COLO829 (cell line): ENCODE measurements around the gene FSTL5.
"Not testable (repeated sequence)": the region's sequence is repeated elsewhere in the genome, so short reads cannot be mapped to it uniquely, and the experiment has no call there.

Experiments
- DNase-seq: peaks from one replicate; pipeline ENCODE4 v3.0.0; 2012; ENCODE audit warnings: low spot score

The FSTL5 gene

DNA sequence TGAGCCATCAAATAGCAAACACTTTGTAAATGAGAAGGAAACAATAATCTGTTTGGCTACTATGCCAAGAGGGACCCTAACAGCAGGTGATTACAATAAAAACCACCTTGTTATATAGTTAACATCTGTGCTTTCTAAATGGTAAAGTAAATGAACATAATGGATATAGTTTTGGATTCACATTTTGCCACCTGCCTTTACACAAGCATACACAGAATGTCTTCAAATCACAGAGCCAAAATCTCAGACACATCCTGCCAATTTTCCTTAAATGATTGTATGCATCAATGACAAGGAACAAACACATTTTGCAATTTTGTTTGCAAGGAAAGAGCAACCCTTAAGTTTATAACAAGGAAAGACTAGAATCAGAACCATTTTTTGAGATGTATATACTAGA, 334.2 kb downstream of the FSTL5 start:
- no peak for DNase-seq

DNA sequence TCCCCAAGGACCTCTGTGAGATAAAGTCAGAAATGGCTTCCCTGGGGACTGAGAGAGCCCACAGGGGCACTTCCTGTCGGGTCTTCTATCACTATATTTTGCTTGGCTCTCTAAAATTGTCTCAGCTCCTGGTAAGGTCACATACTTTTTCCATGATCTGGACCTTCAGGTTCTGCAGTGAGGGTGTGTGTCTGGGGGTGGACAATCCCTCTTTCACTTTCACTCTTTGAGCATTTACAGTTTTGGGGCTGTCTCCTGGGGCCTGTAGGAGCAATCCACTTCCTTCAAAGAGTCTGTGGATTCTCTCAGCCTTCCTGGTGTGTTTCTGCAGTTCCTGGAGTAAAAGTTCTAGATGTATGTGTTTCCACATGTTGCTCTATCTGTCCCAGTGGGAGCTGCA, 335.7 kb downstream of the FSTL5 start:
- DNase-seq, result no peak

DNA sequence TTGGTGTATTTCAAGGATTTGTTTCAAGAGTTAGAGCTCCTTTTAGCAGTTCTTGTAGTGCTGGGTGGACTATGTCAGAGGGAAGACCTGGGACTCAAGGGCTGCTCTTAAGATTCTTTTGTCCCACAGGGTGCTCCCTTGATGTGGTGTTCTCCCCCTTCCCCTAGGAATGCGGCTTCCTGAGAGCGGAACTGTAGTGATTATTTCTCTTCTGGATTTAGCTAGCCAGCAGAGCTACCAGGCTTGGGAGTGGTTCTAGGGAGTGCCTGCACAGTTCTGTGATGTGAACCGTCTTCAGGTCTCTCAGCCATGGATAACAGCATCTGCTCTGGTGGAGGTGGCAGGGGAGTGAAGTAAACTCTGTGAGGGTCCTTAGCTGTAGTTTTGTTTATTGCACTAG, 336.8 kb downstream of the FSTL5 start:
- no peak for DNase-seq

- DNase-seq, result no peak
Observed at GRCh38 chr4:161823450-161823849, 340.4 kb downstream of the FSTL5 start.

DNA sequence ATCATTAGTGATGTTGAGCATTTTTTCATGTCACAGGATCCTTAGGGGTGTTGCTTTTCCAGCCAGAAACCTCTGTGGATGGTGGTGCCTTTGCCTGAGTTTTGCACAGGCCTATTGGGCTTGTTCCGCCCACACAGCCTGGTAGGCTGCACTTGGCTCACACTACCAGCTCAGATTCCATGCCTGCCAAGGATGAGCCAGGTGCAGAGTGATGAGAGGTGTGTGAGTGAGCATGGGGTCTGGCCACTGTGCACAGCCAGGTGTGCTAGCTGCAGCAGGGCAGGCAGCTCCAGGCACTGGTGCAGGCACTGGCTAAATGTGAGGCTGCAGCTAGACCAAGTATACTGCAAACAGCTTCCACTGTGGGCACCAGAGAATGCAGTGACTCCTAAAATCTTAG, 341.6 kb downstream of the FSTL5 start:
- no peak for DNase-seq

DNA sequence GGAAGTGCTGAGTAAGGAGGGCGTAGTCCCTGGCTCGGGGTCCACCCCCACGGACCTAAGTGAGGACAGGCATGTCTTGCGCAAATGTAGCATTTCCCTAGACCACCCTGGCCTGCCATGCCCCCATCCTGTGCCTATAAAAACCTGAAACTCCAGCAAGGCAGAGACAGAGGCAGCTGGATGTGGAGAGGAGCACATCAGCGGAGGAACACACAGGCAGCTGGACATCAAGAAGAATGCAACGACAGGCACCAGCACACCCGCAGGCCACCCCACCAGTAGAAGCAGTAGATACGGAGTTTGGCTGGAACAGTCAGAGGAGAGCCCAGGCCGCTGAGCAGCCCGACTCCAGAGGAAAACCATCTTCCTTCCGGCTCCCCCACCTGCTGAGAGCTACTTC, 345.9 kb downstream of the FSTL5 start:
- DNase-seq, result no peak

DNA sequence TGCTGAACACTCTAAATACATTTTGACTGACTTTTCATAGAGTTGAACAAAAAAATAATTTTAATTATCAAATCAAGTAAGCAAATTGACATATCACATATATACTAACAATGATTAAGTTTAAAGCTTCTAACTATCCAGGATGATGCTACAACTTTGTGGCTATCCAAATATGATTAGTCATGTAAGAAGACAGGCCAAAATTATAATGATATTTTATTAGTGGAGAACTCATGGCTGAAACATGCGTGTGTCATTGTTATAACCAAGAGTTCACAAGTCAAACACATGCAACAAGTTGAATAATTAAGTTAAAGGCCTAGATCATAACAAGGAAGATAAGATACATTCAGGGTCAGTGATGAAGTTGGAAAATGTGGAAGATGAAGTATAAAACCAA, 346.8 kb downstream of the FSTL5 start:
- no peak for DNase-seq

- DNase-seq, result no peak
Observed at GRCh38 chr4:161815841-161816240, 348.0 kb downstream of the FSTL5 start.

DNA sequence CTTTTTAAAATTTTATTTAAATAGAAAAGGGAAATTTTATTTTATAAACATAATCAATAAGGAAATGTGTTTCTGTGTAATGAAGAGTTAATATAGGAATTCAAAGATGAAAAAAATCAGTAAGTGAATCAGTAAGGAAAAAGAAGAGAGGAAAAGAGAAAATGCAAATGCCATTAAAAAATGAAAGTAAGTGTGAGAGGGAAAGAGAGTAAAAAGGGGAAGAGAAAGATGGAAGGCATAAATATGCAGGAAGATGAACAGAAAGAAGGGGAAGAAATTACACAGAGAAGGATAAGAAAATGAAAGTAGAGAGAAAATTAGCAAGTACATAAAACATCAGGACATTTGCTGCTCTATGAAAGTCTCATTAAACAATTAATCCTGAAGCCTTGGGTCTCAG, 349.9 kb downstream of the FSTL5 start:
- DNase-seq, result no peak

DNA sequence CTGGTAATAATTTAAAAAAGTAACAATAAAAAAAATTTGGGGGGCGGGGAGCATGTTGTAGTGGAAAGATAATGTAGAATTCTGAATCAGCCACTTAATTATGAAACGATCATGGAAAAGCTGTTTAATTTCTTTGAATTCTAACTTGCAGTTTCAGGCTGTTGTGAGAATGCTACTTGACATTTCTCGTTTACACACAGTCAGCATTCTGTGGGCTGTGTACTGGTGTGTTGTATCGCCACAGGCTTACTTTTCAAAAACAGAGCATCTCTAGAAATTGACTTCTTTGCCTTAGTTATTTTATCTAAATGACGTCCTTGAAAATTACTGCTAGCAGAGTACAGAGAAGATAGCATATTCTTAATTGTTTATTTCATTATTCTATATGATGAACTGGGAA, 350.4 kb downstream of the FSTL5 start:
- DNase-seq, result no peak

GRCh38 chr4:161803171-161803570, 360.6 kb downstream of the FSTL5 start:
- DNase-seq, result no peak

GRCh38 chr4:161799710-161800109, 364.1 kb downstream of the FSTL5 start:
- DNase-seq, result no peak

- no peak for DNase-seq
Observed at GRCh38 chr4:161792991-161793390, 370.8 kb downstream of the FSTL5 start.

DNA sequence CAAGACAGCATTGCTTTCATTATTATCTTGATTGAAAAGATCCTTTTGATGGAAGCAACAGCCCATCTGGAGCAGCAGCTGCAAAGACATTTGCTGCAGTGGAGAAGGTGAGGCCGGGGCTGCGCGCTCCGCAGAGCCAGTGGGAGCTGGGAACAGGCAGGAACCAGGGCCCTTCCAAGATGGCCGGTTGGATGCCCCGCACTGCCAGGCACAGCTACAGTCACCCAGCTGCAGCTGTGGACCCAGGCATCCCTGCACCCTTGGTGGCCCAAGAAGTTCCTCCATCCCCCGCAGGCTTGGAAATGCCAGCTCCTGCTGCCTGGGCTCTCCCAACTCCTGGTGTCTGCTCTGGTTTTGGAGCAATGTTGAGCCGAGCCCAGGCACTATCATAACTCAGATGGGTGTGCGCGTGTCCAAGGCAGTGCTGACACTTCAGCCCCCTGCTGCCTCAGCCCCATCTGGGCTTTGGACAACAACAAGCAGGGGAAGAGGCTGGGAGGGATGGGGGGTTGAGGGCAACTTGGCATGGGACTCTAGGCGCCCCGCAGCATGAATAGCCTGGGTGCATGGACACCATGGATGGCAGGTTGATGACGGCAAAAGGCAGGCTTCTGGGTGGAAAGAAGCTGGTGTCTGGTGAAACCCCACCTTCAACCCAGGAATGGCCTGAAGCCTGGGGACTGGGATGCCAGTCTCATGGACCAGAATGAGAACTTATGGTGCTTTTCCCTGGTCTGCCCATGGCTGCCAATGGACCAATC, 371.8 kb downstream of the FSTL5 start:
- no peak for DNase-seq

GRCh38 chr4:161767116-161767515, 396.7 kb downstream of the FSTL5 start:
- no peak for DNase-seq

DNA sequence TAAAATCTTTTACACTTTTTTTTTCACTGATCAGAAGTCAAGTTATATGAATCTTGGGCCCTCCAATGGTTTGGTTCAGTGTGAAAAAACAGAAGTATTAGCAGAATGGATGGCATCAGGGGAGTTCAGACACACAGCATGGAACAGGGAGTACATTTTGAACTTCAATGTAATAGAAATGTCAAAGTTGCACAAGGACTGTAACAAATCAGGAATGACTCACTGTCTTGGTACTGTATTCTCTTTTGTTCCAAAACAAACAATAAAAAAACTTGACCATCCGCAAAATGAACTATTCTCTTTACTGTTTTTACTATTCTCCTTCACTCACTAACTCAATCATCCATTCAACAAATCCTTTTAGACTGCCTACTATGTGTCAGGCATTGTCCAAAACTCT, 401.0 kb downstream of the FSTL5 start:
- DNase-seq, result peak; percentile 2

DNA sequence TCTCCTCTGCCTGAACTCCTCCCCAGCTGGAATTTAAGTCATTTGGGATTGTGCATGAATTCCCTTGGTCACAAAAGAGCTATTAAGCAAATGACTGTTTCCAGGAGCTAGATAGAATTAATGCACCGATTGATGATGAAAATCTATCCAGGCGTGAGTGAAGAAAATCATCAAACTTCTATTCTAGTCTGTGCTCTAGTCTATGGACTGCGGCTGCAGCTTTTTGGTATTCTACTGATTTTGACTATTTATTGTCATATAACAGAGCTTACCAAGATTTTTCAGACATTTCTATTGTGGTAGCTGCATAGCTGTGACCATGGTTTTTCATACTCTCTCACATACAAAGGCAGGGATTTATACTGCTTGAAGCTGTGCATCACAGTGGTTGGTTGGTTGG, 403.8 kb downstream of the FSTL5 start:
- no peak for DNase-seq

- not testable (repeated sequence) for DNase-seq
Observed at GRCh38 chr4:161758412-161758811, 405.4 kb downstream of the FSTL5 start.

- DNase-seq, result no peak
Observed at GRCh38 chr4:161728929-161729328, 434.9 kb downstream of the FSTL5 start.

DNA sequence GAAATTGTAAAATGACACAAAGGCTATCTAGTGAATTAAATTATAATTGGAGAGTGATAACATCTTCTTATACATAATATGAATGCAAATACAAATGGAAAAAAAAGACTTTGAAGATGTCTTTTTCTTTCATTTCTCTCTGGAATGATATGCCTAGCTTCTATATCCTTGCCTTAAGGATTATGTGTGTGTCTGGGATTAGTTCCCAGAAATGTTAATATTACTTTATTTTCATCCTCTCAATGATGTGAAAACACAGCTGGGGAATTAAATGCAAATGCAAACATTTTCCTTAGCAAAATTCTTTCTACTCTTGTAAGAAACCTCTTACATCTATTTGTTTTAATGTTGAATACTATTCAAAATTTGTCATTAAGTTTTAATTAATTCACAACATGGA, 441.9 kb downstream of the FSTL5 start:
- DNase-seq, result no peak

DNA sequence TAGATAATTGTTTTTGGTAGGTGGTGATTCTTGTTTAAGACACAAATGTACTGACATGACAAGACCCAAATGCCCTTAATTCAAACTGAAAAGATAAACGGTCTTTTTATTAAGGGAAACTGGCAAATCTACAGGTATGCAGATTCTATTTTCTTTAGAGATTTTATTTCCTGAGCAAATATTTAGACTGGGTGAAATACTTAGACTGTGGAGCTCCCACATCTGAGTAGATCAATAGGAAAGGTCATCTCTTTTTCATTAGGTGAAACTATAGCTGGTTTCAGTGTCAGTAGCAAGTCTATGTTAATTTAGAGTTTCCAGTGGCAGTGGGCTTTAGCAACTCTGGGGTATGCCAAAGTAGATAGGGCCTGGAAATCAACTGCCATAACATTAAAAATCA, 446.7 kb downstream of the FSTL5 start:
- DNase-seq, result no peak

- DNase-seq, result no peak
Observed at GRCh38 chr4:161714931-161715330, 448.9 kb downstream of the FSTL5 start.

- peak; percentile 43 for DNase-seq
Observed at GRCh38 chr4:161714022-161714751, 449.6 kb downstream of the FSTL5 start.

- DNase-seq, result no peak
Observed at GRCh38 chr4:161704653-161705052, 459.1 kb downstream of the FSTL5 start.
